ENCODE measurements around the gene PGRMC1.

- TF ChIP-seq POLR2AphosphoS5 (IDR thresholded peaks at IDR 0.05; ENCODE audit: low read depth, low read length) (no peak), REST (IDR thresholded peaks at IDR 0.05; ENCODE audit: insufficient read depth in 1 of 2, low read depth in 2 of 2, low read length in 2 of 2) (no peak), TAF1 (IDR thresholded peaks at IDR 0.05; ENCODE audit: borderline replicate concordance, insufficient read depth, low read length) (no peak)
Observed at GRCh38 chrX:119208401-119209057, 27.6 kb upstream of the PGRMC1 start.
